Measurements from ENCODE around the gene GALE. TPM values are rescaled to one million over a fixed set of nuclear protein-coding genes. Genes with fewer than 3 reads are reported as not detected.

GALE gene
- total and polyA plus RNA-seq, 10 donors: 19.0 to 47.1 (median 34.5) TPM

DNA sequence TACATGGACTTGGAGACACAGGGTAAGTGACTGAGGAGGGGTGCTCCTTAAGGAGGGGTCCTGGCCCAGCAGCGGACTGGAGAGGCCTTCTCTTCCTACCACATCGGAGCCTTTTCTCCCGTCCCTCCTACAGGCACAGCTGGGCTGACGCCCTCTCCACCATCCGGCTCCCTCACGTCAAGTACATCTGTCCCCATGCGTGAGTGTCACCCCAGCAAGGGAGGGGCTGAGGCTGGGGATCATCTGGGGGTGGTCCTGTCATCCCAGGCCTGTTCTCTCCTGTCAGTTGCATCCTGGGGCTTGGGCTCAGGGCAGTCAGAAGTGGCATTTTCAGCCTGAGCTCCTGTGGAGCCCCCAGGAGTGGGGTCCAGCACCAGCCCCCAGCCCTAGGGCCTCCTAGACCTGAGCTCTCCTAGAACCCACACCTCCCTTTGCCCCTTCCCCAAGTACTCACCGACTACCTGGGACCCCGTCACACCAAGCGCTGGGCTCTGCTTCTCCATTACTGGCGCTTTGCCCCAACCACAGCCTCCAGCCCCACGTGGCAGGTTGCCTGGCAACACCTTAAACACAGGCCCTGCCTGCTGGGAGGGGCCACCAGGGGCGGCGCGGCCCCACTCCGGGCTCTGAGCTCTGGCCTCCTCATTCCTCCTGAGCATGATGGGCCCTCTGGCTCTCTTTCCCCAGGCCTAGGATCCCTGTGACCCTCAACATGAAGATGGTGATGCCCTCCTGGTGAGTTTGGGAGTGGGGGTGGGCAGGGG is 7.4 kb downstream of the GALE start:
- WGBS, 5 donors: 65 to 73% (median 68%) methylated on average over 13 to 16 of the region's 16 CpGs
- Histone ChIP-seq H3K36me3 (peaks cover 0 to 68% (median 46%) of the 10 kb centered on the region in 6 donors), H3K4me3 (peak overlapping the region in 1 of 8 donors; percentile 78), H3K27ac (peak overlapping the region in 3 of 8 donors; percentile 88 to 91 (median 90)), H3K9me3 (no peaks in the 10 kb centered on the region), H3K4me1 (peaks cover 16 to 79% (median 42%) of the 10 kb centered on the region in 6 donors), H3K27me3 (replicated peaks in 1 of 7) (no peaks in the 10 kb centered on the region)
- TF ChIP-seq, protein P1, sequence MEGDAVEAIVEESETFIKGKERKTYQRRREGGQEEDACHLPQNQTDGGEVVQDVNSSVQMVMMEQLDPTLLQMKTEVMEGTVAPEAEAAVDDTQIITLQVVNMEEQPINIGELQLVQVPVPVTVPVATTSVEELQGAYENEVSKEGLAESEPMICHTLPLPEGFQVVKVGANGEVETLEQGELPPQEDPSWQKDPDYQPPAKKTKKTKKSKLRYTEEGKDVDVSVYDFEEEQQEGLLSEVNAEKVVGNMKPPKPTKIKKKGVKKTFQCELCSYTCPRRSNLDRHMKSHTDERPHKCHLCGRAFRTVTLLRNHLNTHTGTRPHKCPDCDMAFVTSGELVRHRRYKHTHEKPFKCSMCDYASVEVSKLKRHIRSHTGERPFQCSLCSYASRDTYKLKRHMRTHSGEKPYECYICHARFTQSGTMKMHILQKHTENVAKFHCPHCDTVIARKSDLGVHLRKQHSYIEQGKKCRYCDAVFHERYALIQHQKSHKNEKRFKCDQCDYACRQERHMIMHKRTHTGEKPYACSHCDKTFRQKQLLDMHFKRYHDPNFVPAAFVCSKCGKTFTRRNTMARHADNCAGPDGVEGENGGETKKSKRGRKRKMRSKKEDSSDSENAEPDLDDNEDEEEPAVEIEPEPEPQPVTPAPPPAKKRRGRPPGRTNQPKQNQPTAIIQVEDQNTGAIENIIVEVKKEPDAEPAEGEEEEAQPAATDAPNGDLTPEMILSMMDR (IDR thresholded peaks at IDR 0.05 in 8 of 11, conservative IDR thresholded peaks at IDR 0.05 in 3 of 11): no peak
- peak in 1 of 3 donors; percentile 55 for TF ChIP-seq POLR2AphosphoS5 (IDR thresholded peaks at IDR 0.05)
- no peak for TF ChIP-seq POLR2A (IDR thresholded peaks at IDR 0.05)
- peak; percentile 79 for DNase-seq
- intact Hi-C loops (cut with DNase I; ENCODE audit: low total_unique reads): no loop called here

DNA sequence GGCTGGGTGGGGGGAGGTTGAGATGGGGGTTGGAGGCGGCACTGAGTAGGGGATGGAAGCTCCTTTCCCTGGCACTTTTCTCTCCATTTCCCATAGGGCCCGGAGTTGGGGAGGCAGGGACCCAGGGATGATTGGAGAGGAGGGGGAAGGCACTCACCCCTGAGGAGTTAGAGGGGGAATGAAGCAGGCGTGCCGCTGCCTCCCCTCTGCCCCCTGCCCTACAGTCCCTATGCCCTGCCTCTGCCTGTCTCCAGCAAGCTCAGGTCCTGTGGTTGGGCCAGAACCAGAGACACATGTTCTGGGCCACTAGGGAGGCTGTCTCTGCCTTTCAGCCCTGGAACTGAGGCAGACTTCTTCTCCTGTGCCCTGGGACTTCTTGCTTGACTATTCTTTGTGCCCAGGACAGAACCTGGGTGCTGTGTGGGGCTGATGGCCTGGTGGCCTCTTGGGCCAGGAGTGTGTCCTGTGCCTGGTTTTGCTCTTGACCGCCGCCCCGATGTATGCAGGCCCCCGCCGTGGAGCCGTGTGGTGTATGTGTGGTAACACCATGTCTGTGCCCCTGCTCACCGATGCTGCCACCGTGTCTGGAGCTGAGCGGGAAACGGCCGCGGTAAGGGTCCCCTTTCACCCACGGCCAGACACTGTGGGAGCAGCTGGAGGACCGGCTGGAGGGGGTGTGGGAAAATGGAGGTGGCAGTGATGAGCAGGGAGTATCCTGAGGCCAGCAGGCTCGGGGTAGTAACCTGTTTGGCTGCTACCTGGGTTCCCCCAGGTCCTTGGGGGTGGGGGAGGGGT is 8.2 kb downstream of the GALE start:
- 74 to 84% (median 79%) methylated on average over 11 to 19 of the region's 19 CpGs for whole genome bisulfite sequencing, 5 donors
- Histone ChIP-seq H3K4me1 (peaks cover 16 to 70% (median 39%) of the 10 kb centered on the region in 6 donors), H3K36me3 (peaks cover 0 to 68% (median 46%) of the 10 kb centered on the region in 6 donors), H3K4me3 (peak overlapping the region in 7 of 8 donors; percentile 64 to 87 (median 78)), H3K27me3 (replicated peaks in 1 of 7) (no peaks in the 10 kb centered on the region), H3K27ac (peak overlapping the region in 6 of 8 donors; percentile 15 to 91 (median 87)), H3K9me3 (no peaks in the 10 kb centered on the region)
- DNase-seq: peak; percentile 70
- intact Hi-C loops (cut with DNase I; ENCODE audit: low total_unique reads): no loop called here
- TF ChIP-seq POLR2A (IDR thresholded peaks at IDR 0.05) (no peak), POLR2AphosphoS5 (IDR thresholded peaks at IDR 0.05) (peak in 1 of 3 donors; percentile 26)
- TF ChIP-seq, protein P1 (IDR thresholded peaks at IDR 0.05 in 8 of 11, conservative IDR thresholded peaks at IDR 0.05 in 3 of 11): no peak

DNA sequence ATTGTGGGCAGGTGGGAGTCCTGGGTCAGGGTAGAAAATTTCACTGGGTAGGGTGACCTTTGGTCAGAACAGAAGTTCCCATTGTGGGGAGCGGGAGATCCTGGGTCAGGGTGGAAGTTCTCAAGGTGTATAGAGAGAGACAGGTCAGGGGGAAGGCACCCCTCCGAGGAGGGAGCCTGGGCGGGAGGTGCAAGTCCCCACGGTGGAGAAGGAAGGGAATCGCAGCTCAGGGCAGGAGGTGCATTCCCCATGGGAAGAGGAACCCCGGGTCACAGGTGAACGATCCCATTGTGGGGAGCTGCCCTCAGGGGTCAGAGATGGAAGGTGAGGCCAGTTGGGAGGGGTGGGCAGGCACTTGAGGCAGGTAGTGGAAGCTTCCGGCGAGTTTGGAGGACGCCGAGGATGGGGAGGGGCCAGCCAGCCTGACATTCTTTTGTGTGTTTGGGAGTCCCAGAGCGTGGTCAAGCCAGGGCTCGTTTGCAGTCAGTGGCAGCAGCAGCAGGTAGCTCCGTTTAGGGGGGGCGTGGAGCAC is 9.0 kb downstream of the GALE start:
- peak; percentile 82 for DNase-seq
- peaks cover 0 to 68% (median 47%) of the 10 kb centered on the region in 6 donors for H3K36me3 ChIP-seq
- peak overlapping the region; percentile 73 to 91 (median 86) for H3K27ac ChIP-seq
- H3K27me3 ChIP-seq (replicated peaks in 1 of 7): no peaks in the 10 kb centered on the region
- no peaks in the 10 kb centered on the region for H3K9me3 ChIP-seq
- TF ChIP-seq, protein P1 (IDR thresholded peaks at IDR 0.05 in 8 of 11, conservative IDR thresholded peaks at IDR 0.05 in 3 of 11): no peak
- peak in 2 of 3 donors; percentile 5 to 7 for TF ChIP-seq POLR2AphosphoS5 (IDR thresholded peaks at IDR 0.05)
- TF ChIP-seq POLR2A (IDR thresholded peaks at IDR 0.05): no peak
- intact Hi-C loops (cut with DNase I; ENCODE audit: low total_unique reads): no loop called here
- peaks cover 16 to 64% (median 38%) of the 10 kb centered on the region in 6 donors for H3K4me1 ChIP-seq
- H3K4me3 ChIP-seq: peak overlapping the region; percentile 63 to 87 (median 77)
- WGBS, 5 donors: 1 to 4% (median 1%) methylated on average over 13 to 15 of the region's 15 CpGs
